Fibroblast of skin of left quadriceps (primary cell): Measurements from ENCODE around the gene NRG3.
A peak's percentile ranks its signal among the peaks of the same experiment; 100 is the strongest.
"Not testable (repeated sequence)": the region's sequence is repeated elsewhere in the genome, so short reads cannot be mapped to it uniquely, and the experiment has no call there.

Experiments
- DNase-seq, 2 experiments: peaks; one replicate each; pipeline ENCODE4 v3.0.0-alpha.2; 2013; ENCODE audit warnings: low read depth in 2 of 2

NRG3 gene

DNA sequence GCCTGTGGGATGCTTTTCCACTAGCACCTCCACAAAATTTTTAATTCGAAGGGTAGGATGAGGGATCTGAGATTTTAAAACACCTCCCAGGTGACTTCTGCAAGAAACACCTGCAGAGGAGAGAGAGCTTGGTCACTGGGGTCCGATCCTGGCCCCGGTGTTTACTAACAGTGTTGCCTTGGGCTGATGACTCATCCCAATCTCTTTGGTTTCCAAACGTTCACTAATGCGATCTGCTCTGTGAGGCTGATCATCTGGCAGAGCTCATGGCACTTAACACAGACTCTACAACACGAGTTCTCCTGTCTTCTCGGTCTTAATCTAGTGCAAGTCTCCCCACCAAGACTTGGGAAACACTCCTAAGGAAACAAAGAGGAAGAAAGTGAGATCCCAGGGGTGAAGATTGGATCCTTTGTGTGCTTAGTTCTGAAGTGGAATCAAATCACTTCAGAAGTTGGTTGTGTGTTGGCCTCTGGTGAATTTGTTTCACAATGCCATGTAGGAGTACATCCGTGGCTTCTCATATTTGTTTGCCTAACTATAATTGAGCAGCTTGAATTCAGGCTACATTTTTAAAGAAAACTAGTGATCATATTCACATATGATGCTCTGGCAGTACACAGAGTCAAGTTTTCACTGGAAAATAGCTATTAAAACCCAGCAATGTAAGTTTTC is 407.9 kb downstream of the NRG3 start:
- no peak for DNase-seq

DNA sequence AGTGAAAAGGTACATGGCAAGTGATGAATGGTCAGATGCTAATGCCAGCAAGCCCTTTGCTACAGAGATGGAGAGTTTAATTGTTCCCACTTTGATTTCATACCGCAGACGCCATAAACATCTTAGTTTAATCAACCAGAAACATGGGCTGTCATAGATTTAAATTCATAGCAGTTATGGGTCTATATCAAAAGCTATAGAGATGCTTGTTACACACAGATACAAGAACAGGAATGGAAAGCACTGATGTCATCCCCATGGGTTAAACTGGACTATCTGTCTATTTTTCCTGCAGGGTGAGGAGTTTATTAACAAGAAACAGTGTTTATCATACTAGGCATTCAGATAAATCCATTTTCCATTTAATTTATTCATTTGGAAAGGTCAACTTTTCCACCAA is 409.2 kb downstream of the NRG3 start:
- DNase-seq: no peak

GRCh38 chr10:82288461-82288881 is 413.5 kb downstream of the NRG3 start:
- peak in 1 of 2 experiments; percentile 15 for DNase-seq

DNA sequence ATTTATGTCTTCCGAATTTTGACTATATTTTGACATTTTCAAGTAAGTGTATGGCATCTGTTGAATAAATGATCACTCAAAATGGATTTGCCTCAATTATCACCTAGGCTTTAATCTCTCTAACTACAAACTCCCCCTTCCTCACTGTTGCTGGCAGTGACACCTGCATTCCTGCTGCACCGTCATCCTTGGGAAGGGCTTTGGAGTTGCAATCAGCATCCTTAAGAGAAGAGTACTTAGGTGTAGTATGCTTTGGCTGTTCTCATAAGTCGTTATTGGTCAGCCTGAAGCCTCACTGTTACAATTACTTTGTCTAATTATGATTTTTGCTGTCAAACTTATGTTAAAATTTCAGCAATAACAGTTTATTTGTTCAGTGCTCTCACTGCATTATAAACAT is 415.0 kb downstream of the NRG3 start:
- DNase-seq: no peak

DNA sequence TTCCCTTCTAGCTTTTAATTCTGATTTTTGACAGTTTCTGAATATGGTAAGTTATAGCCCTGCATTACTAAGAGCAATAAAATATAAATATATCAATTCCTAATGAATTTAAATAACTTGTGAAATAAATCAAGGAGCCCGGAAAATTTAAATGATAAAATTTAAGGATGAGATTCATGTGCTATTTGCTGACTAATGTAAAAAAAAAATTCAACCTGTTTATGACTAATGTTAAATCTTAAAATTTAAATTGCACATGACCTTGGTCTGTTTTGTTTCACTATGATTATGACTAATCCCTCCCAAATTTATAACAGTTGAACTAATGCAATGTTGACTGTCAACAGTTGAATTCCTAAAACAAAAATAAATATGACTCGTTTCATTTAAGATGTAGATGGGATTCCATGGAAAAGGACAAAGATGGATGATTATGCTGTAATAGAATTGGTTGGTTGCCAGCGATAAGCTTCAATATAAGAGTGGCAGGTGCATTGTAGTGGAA is 419.9 kb downstream of the NRG3 start:
- DNase-seq: no peak

- DNase-seq: no peak
Measured at GRCh38 chr10:82308641-82309040, 433.6 kb downstream of the NRG3 start.

DNA sequence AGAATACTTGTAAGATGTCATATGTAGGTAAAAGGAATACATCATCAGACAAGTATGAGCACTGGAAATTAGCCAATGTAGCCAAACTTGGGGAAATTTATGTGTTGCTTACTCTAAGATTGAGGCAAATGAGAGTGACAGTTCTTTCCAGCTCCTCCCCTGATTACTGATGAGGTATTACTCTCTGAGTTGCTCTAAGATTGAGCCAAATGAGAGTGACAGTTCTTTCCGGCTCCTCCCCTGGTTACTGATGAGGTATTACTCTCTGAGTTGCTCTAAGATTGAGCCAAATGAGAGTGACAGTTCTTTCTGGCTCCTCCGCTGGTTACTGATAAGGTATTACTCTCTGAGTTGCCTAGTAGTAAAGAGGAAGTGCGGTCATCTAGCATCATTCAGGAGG is 435.8 kb downstream of the NRG3 start:
- no peak for DNase-seq

- no peak for DNase-seq
Measured at GRCh38 chr10:82313401-82313800, 438.4 kb downstream of the NRG3 start.

GRCh38 chr10:82318534-82318933 is 443.5 kb downstream of the NRG3 start:
- no peak for DNase-seq

DNA sequence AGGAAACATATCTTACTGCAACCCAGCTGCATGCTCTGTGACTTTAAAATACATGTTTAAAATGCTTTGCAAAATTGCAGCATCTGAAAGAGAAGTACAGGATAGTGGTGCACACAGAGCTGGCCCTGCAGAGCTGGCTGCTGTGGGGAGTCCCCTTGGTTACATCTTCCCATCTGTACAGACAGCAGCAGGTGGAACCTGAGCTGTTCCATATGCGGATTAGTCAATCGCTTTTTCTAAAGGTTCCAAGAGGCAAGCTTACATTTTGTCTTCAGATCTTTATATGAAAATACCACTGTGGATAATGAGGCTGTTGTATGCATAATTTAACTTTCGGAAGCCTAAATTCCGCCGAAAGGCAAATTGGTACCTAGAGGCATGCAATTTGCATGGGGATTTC is 444.1 kb downstream of the NRG3 start:
- no peak for DNase-seq

- DNase-seq: no peak
Measured at GRCh38 chr10:82319562-82319961, 444.6 kb downstream of the NRG3 start.

GRCh38 chr10:82321724-82322123 is 446.7 kb downstream of the NRG3 start:
- no peak for DNase-seq

GRCh38 chr10:82331716-82332115 is 456.7 kb downstream of the NRG3 start:
- DNase-seq: no peak

GRCh38 chr10:82335831-82336230 is 460.8 kb downstream of the NRG3 start:
- DNase-seq: peak in 1 of 2 experiments; percentile 5

DNA sequence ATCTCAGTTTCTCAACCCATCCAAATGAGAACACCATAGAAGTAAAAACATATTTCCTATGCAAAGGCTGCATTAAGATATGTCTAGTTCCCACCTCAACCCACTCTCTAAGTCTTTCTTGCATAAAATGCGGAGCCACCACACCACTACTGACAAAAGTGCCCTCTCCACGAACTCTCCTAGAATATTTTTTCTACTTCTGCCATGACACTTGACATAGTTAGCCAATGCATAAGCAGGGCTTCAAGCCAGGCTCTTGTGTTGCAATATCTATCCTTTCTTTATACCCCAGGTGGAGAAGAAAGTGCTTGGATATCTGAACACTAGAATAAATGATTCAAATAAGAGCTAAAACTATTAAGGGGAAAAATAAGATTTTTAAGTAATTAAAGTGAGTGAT is 465.2 kb downstream of the NRG3 start:
- DNase-seq: no peak

DNA sequence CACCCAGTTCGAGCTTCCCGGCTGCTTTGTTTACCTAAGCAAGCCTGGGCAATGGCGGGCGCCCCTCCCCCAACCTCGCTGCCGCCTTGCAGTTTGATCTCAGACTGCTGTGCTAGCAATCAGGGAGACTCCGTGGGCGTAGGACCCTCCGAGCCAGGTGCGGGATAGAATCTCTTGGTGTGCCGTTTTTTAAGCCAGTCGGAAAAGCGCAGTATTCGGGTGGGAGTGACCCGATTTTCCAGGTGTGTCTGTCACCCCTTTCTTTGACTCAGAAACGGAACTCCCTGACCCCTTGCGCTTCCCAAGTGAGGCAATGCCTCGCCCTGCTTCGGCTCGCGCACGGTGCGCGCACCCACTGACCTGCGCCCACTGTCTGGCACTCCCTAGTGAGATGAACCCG is 474.6 kb downstream of the NRG3 start:
- not testable (repeated sequence) for DNase-seq

- DNase-seq: no peak
Measured at GRCh38 chr10:82353381-82353780, 478.4 kb downstream of the NRG3 start.

DNA sequence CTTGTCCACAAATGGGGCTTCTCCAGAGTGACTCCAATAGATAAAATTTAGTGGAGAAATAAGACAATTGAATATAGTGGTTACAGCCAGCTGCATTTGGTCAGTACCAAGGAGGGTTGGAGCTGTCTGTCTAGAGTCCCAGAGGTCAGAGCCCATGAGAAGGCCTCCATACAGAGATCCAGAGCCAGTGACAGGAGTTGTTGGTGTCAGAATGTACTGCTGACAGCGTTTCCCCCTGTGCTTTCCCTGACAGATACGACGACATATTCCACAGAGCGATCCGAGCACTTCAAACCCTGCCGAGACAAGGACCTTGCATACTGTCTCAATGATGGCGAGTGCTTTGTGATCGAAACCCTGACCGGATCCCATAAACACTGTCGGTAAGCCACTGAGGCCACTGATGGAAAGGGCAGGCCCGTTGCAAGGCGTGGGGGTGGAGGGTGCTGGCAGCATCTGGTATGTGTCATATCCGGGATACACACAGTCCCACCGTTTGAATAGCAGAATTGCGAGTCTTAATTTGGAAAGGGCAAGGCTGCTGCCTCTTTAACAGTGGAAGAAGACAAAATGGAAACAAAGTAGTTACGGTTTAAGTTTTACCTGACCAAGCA is 483.6 kb downstream of the NRG3 start:
- DNase-seq: no peak

GRCh38 chr10:82361256-82361655 is 486.3 kb downstream of the NRG3 start:
- no peak for DNase-seq

GRCh38 chr10:82377608-82378007 is 502.6 kb downstream of the NRG3 start:
- no peak for DNase-seq

GRCh38 chr10:82378146-82378545 is 503.2 kb downstream of the NRG3 start:
- DNase-seq: peak; percentile 63 to 65

- no peak for DNase-seq
Measured at GRCh38 chr10:82383350-82383749, 508.4 kb downstream of the NRG3 start.

- DNase-seq: no peak
Measured at GRCh38 chr10:82390866-82391658, 516.1 kb downstream of the NRG3 start.
